ENCODE measurements around the gene OR52L1.

DNA sequence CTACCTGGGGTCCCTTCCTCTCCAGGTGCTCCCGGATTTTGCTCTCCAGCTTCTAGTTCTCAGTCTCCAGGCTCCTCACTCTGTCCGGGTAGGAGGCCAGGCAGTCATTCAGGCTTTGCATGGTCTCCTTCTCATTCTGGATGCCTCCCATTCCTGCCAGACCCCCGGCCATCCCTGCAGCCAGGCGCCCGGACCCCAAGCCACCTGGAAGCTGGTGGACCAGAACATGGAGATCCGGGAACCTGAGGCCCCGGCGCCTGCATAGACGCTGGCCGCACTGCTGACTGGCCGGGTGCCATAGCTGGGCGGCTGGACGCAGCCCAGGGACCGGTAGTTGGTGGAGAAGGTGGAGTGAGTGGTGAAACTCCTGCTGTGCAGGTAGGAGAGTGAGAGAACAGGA is 8.0 kb upstream of the OR52L1 start:
- TF ChIP-seq HOXA7 (CRISPR knock-in tag; IDR thresholded peaks at IDR 0.05; ENCODE audit: borderline replicate concordance) (no peak), ZNF211 (tag by site-specific recombination; IDR thresholded peaks at IDR 0.05; ENCODE audit: low read depth) (no peak), ZNF704 (tag by site-specific recombination; IDR thresholded peaks at IDR 0.05) (no peak), ZNF561 (tag by site-specific recombination; IDR thresholded peaks at IDR 0.05; ENCODE audit: borderline replicate concordance) (no peak), CTCF (tag by site-specific recombination; IDR thresholded peaks at IDR 0.05) (no peak), ZEB2 (tag by site-specific recombination; IDR thresholded peaks at IDR 0.05) (no peak), TCF7L2 (IDR thresholded peaks at IDR 0.05; ENCODE audit: borderline replicate concordance, low read depth, low read length) (no peak), ZNF530 (tag by site-specific recombination; IDR thresholded peaks at IDR 0.05; ENCODE audit: low read depth) (no peak), ZNF560 (tag by site-specific recombination; IDR thresholded peaks at IDR 0.05; ENCODE audit: borderline replicate concordance) (no peak), ZNF521 (tag by site-specific recombination; IDR thresholded peaks at IDR 0.05) (no peak), ZNF133 (tag by site-specific recombination; IDR thresholded peaks at IDR 0.05) (no peak)
- TF ChIP-seq, protein P1, sequence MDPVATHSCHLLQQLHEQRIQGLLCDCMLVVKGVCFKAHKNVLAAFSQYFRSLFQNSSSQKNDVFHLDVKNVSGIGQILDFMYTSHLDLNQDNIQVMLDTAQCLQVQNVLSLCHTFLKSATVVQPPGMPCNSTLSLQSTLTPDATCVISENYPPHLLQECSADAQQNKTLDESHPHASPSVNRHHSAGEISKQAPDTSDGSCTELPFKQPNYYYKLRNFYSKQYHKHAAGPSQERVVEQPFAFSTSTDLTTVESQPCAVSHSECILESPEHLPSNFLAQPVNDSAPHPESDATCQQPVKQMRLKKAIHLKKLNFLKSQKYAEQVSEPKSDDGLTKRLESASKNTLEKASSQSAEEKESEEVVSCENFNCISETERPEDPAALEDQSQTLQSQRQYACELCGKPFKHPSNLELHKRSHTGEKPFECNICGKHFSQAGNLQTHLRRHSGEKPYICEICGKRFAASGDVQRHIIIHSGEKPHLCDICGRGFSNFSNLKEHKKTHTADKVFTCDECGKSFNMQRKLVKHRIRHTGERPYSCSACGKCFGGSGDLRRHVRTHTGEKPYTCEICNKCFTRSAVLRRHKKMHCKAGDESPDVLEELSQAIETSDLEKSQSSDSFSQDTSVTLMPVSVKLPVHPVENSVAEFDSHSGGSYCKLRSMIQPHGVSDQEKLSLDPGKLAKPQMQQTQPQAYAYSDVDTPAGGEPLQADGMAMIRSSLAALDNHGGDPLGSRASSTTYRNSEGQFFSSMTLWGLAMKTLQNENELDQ (tag by site-specific recombination; IDR thresholded peaks at IDR 0.05; ENCODE audit: low read depth) = no peak
- TF ChIP-seq, protein P2, sequence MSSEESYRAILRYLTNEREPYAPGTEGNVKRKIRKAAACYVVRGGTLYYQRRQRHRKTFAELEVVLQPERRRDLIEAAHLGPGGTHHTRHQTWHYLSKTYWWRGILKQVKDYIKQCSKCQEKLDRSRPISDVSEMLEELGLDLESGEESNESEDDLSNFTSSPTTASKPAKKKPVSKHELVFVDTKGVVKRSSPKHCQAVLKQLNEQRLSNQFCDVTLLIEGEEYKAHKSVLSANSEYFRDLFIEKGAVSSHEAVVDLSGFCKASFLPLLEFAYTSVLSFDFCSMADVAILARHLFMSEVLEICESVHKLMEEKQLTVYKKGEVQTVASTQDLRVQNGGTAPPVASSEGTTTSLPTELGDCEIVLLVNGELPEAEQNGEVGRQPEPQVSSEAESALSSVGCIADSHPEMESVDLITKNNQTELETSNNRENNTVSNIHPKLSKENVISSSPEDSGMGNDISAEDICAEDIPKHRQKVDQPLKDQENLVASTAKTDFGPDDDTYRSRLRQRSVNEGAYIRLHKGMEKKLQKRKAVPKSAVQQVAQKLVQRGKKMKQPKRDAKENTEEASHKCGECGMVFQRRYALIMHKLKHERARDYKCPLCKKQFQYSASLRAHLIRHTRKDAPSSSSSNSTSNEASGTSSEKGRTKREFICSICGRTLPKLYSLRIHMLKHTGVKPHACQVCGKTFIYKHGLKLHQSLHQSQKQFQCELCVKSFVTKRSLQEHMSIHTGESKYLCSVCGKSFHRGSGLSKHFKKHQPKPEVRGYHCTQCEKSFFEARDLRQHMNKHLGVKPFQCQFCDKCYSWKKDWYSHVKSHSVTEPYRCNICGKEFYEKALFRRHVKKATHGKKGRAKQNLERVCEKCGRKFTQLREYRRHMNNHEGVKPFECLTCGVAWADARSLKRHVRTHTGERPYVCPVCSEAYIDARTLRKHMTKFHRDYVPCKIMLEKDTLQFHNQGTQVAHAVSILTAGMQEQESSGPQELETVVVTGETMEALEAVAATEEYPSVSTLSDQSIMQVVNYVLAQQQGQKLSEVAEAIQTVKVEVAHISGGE (tag by site-specific recombination; conservative IDR thresholded peaks at IDR 0.05; ENCODE audit: low read depth) = no peak
- TF ChIP-seq, protein P3, sequence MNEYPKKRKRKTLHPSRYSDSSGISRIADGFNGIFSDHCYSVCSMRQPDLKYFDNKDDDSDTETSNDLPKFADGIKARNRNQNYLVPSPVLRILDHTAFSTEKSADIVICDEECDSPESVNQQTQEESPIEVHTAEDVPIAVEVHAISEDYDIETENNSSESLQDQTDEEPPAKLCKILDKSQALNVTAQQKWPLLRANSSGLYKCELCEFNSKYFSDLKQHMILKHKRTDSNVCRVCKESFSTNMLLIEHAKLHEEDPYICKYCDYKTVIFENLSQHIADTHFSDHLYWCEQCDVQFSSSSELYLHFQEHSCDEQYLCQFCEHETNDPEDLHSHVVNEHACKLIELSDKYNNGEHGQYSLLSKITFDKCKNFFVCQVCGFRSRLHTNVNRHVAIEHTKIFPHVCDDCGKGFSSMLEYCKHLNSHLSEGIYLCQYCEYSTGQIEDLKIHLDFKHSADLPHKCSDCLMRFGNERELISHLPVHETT (tag by site-specific recombination; IDR thresholded peaks at IDR 0.05) = no peak

All from HEK293 (cell line).